ENCODE data around the gene VSTM2B.
A peak's percentile ranks its signal among the peaks of the same experiment; 100 is the strongest.

Gene VSTM2B

GRCh38 chr19:29569038-29569911 is 43.5 kb downstream of the VSTM2B start:
- no peak for DNase-seq

GRCh38 chr19:29571181-29571580 is 45.4 kb downstream of the VSTM2B start:
- DNase-seq, result no peak

GRCh38 chr19:29573486-29573885 is 47.7 kb downstream of the VSTM2B start:
- no peak for DNase-seq

GRCh38 chr19:29574510-29574909 is 48.7 kb downstream of the VSTM2B start:
- no peak for DNase-seq

GRCh38 chr19:29576046-29576606 is 50.3 kb downstream of the VSTM2B start:
- peak; percentile 16 for DNase-seq

- peak; percentile 57 for DNase-seq
Observed at GRCh38 chr19:29576761-29577648, 51.2 kb downstream of the VSTM2B start.

- DNase-seq, result no peak
Observed at GRCh38 chr19:29577649-29577963, 51.8 kb downstream of the VSTM2B start.

GRCh38 chr19:29578349-29578748 is 52.6 kb downstream of the VSTM2B start:
- DNase-seq, result no peak

GRCh38 chr19:29579308-29579910 is 53.6 kb downstream of the VSTM2B start:
- DNase-seq, result no peak

- DNase-seq, result no peak
Observed at GRCh38 chr19:29581398-29581797, 55.6 kb downstream of the VSTM2B start.

GRCh38 chr19:29583196-29583999 is 57.6 kb downstream of the VSTM2B start:
- DNase-seq, result peak; percentile 83

GRCh38 chr19:29586401-29586800 is 60.6 kb downstream of the VSTM2B start:
- no peak for DNase-seq

GRCh38 chr19:29587059-29587458 is 61.3 kb downstream of the VSTM2B start:
- DNase-seq, result no peak

- DNase-seq, result peak; percentile 93
Observed at GRCh38 chr19:29587518-29587986, 61.8 kb downstream of the VSTM2B start.

- DNase-seq, result no peak
Observed at GRCh38 chr19:29588095-29588494, 62.3 kb downstream of the VSTM2B start.

- DNase-seq, result no peak
Observed at GRCh38 chr19:29590278-29590677, 64.5 kb downstream of the VSTM2B start.

GRCh38 chr19:29591670-29592069 is 65.9 kb downstream of the VSTM2B start:
- DNase-seq, result no peak

- no peak for DNase-seq
Observed at GRCh38 chr19:29593869-29594268, 68.1 kb downstream of the VSTM2B start.

- no peak for DNase-seq
Observed at GRCh38 chr19:29596080-29596727, 70.4 kb downstream of the VSTM2B start.

- DNase-seq, result no peak
Observed at GRCh38 chr19:29596885-29597525, 71.2 kb downstream of the VSTM2B start.

GRCh38 chr19:29598036-29598435 is 72.2 kb downstream of the VSTM2B start:
- no peak for DNase-seq
